GM21717 (cell line): ENCODE results near the gene PLEKHM3.
"Not testable (repeated sequence)": the region's sequence is repeated elsewhere in the genome, so short reads cannot be mapped to it uniquely, and the experiment has no call there.

Experiments used
- ATAC-seq: cut with Tn5 transposase; IDR thresholded peaks from one replicate; pipeline ENCODE4 v1.9.1; 2021; ENCODE audit warnings: mild to moderate bottlenecking, moderate library complexity; ENCODE audit not compliant: unreplicated experiment

The PLEKHM3 gene

DNA sequence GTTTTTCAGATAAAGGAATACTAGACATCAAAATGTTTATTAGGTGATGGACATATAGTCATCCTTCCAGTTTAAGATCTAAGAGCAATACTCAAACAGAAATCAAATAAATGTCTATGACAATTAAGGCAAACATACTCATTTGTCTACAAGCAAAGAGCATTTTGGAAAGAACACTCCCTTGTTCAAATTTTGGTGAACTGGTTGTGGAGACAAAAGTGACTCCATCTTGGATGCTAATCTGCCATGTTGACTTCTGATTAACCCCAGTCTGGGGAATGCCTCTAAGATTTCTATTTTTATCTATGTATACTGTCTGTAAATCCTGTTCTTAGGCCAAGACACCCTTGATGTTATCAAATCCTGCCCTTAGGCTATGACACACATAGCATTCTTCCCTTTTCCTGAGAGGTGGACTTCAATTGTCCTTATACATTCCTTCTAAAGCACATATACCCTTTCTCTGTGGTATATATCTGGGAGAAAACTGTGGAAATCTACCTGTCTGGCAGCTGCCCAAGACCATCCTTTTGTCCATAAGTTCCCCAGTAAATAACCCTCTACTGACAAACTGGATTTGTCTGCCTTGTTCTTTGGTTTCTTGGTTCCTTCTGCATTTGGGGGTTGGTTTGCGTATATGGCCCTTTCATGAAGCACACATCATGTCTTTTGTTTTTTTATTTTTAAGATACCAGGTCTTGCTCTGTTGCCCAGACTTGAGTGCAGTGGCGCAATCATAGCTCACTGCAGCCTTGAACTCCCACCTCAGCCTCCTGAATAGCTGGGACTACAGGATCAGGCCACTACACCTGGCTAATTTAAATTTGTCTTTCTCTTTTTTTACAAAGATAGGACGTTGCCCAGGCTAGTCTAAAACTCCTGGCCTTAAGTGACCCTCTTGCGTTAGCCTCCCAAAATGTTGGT is 12.5 kb upstream of the PLEKHM3 start:
- ATAC-seq: no peak

DNA sequence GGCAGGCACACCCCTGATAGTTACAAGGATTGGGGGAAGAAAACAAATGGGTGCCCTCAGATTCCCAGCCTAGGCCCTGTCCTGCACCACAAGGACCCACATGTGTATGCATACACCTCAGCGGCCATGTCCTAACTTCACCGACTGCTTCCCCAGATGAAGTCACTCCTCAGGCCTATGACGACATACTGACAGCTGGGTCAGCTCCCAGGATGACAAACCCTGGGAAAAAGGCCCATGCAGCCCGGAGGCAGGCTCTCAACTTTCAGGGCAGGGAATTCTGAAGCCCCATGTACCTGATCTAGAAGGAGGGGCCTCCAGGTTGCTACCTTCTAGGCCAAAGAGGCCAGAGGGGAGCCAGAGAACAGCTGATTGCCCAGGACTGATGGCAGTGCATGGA is 11.0 kb upstream of the PLEKHM3 start:
- no peak for ATAC-seq

DNA sequence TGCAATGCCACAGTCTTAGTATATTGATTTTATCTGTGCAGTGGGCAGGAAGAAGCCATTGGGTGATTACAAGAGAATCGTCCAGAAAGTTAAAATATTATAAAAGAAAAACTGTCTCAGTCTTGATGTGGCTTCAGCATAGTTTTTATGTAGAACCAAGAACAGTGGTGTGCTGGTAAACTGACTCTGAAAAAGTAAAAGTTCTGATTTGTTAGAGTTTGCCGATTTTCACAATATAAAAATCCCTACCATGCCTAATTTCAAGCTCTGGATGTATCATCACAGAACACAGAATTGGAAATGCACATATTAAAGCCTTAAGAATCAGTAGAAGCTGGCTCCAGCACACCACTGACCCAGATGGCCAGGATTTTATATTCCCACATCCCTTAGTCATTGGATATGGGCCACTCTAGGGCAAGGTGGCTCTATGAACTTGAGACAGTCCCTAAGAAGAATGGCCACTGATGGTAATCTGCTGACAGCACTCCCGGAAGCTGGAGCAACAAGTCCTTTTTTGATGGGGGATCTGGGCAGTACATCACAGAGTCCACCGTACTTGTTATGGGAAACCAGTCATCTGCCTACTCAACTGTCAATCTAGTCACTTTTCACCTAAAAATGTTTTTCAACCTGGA is 9.3 kb upstream of the PLEKHM3 start:
- ATAC-seq: no peak

DNA sequence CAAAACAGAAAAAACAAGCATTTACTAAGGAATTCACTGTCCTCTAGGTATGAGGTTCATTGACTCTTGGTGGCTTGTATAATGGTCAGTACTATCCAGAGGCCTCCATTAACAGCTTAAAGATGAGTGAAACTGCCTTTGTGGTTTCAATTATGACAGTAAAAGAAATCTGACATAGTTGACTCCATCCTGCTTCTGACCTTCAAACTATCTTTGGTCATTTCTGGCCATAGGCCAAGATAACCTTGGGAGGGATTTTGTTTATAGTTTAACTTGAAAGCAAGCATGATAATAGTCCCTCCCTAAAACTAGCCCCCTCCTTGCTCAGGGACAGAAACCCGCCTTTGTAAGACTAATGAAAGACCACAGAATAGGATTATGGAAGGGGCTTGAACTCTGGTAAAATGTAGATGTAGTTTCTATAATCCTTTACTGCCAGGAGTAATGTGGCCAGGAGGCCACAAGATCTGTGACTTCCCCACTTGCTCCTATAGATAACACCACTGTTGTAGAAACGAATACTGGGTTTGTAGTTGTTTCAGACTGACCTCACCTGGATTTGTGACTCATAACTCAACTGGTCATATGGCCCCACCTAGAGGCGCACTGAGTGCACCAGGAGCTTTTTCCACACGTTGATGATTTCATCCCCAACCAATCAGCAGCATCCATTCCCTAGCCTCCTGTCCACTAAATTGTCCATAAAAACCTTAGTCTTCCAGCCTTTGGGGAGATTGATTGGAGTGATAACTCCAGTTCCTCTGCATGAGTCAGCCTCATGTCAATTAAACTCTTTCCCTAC is 8.6 kb upstream of the PLEKHM3 start:
- peak; percentile 82 for ATAC-seq

DNA sequence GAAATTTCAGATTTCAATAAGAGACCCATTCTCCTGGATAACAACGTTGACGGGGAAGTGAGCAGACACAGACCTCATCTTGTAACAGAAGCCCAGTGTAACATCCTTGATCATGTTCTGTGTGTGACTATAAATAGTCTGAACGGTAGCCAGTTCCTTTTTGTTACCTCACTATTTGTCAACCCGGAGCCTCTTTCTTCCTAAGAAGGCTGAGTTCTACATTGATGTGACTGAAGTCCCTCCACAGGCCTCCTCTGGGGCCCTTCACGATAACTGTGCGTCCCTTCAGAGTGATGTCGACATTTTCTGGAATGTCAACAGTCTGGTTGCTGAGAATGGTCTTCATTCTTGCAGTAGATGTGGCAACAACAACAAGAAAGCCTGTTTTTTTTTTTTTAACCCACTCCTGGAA is 6.3 kb upstream of the PLEKHM3 start:
- ATAC-seq: no peak

DNA sequence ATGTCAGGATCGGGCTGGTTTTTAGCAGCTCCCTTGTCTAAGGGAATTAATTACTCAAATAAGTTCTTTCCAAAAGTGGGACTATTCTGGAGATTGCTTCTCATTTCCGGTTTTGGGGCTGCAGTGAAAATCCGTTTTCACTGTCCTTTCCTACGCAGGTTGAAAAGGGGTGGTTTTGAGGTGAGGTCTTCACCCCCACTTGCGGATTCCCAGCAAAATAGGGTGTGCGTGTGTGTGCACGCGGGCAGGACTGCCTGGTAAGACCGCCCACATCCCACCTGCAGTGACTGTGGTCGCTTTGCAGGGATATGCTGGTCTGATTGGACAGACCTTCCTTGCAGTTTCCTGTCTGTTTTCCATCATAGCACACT is 472 bp upstream of the PLEKHM3 start:
- peak; percentile 11 for ATAC-seq

DNA sequence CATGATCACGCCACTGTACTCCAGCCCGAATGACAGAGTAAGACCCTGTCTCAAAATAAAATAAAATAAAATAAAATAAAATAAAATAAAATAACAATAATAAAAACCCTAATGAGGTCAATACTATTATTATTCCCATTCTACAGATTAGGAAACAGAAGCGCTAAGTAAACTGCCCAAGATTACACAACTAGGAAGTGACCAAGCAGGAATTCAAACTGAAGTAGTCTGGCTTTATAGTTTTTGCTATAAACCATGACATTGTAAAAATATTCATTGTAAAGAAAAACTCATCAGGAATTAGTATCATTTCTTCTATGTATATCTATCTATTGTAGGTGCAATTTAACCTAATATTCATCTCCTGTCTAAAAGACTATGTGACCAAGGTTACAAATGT is 1.2 kb downstream of the PLEKHM3 start:
- ATAC-seq: no peak

DNA sequence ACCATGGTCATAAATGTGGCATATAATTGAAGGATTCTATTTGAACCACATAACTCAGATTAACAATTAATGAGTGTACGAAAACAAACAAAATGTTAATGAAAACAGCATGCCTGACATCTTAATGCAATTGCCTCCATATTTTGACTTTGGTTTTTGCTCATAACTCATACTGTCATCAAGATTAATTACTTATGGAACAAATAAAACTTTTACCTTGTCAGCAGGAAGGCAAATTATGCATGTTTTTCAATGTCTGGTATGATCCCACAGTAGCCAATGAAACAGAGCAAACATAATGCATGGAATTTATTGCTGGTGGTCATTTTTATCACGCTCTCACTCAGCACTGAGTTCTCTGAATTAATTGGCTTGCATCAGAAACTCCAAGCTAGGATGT is 5.1 kb downstream of the PLEKHM3 start:
- ATAC-seq: no peak

DNA sequence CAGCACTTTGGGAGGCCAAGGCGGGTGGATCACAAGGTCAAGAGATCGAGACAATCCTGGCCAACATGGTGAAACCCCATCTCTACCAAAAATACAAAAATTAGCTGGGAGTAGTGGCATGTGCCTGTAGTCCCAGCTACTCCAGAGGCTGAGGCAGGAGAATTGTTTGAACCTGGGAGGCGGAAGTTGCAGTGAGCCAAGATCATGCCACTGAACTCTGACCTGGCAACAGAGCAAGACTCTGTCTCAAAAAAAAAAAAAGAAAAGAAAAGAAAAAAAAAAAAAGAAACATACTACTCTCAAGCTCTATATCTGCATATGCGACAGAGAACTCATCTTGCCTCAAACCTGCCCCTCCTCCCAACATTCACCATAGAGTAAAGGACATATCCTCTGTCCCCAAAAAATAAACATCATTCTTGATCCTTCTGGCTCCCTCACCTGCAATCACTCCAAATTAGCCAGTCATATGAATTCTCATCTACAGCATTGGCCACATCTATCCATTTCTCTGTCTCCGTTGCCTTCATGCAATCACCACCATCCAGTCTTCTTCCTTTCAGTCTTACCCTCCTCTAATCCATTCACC is 7.1 kb downstream of the PLEKHM3 start:
- ATAC-seq: not testable (repeated sequence)

DNA sequence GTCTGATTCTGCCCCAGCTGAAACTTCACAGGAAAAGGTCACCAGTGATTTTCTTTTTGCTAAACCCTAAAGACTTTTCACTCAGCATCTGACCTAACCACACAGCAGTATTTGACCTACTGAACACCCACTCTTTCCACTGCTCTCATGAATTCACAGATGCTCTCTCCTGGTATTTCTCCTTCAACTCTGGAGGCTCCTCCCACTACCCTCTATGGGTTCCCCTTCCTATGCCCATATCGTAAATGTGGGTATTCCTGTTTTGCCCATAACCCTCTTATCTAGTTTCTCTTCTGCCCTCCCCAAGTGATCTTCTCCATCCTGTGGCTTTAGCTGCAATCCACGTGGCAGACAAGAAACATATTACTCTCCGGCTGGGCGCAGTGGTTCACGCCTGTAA is 7.6 kb downstream of the PLEKHM3 start:
- ATAC-seq: no peak

DNA sequence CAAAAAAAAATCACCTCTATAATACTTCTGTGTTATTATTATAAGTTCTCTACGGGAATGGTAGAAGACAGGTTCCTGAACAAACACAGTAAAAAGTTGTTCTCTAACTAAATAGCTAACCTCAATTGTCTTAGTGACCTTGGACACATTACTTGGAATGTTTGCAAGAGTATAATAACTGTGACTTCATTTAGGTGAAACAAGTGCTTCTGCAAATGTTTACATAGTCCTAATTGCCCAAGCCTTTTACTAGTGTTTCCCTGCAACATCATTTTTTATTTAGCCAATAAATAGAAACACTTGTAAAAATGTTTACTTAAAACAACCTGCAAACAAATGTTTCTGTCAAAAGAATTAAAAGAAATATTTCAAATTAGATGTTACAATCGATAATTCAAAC is 9.9 kb downstream of the PLEKHM3 start:
- ATAC-seq: no peak

DNA sequence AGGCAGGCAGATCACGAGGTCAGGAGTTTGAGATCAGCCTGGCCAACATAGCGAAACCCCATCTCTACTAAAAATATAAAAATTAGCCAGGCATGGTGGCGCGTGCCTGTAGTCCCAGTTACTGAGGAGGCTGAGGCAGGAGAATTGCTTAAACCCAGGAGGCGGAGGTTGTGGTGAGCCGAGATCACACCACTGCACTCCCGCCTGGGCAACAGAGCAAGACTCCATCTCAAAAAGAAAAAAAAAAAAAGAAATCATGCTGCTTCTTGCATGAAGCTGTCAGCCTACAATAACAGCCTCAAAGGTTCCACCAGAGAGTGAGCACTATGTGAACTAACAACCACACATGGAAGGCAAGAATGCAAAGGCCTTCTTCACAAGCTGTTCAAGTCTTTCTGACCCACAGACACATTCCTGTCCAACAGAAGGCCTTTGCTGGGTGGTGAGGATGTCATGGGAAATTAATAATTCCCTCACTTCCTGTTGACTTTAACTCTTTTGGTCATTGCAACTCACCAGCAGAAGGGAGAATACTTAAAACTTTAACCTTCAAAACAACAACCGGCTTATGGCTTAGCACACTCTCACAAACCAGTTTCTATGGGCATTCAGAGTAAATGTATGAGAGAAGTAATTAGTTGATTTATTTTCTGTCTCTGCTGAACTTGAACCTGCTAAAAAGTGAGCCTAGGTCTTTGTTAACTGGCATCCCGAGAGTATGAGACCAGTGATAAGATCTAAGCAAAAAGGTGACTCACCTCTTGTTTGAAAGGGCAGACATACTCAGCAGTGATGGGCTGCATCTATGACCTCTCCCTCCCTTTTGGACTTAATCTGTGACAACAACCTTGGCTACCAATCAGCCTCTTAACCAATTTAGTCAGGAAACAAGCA is 11.8 kb downstream of the PLEKHM3 start:
- no peak for ATAC-seq

DNA sequence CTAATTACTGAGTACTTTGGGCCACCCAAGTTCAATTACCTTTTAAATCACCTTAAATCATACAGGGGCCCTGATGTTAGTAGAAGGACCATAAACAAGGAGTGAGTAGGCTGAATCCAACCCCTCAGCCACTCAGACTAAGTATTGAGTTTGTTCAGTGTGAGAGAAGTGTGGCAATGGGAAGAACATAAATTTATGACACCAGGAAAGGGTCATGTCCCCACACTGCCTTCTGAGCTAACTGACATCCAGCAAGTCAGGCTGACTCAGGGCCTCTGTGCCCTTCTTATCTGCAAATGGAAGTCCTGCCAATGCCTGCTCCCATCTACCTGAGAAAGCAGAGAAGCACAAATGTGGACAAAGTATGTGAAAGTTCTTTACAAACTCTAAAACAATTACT is 12.9 kb downstream of the PLEKHM3 start:
- ATAC-seq: no peak

DNA sequence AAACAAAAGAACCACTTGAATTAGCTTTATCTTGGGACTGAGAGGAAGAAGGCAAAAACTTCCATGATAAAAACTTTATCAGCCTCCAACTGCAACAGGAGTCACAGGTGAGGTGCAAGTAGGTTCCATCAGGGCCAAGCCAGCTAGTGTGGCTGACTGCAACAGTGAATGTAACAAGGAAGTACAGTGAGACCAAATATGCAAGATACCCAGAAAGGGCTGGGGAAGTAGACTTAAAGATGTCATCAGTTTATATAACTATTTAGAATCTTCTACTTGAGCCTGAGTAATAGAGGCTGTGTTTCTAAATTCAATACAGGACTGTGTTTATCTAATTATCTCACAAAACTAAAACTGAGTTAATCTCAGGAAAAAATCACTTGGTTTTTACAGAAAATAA is 14.8 kb downstream of the PLEKHM3 start:
- ATAC-seq: no peak

DNA sequence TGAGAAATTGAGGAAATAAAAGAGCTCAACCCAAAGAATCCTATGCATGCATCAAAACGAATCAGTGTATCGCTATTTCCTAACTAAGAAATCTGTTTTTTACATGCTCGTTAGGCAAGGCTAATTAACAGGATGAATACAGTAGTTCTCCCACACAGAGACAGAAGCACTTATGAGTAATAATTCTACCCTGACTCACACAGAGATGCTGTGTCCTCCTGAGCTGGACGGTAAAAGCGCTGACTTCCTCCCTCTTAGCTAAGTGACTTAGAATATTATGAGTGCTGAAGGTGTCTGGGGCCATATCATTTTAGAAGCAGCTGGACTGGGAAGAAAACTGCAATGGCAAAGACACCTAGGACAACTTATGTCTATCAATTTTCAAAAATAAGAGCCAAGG is 18.5 kb downstream of the PLEKHM3 start:
- no peak for ATAC-seq

DNA sequence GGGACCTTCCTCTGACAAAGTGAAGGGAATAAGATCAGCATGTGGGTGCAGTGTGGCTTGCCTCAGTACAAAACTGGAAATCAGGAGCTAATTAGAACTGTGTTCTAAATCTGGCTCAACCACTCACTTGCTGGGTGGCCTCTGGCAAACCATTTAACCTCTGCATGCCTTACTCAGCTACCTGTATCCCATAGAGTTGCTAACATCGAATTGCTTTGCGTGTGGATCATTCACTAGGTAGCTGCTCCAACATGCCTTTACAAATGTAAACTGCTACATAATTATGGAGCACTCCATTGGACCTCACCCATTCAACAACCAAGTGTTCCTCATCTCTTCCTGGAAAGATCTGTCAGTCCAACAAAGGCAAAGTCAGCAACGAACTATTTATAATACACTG is 19.0 kb downstream of the PLEKHM3 start:
- ATAC-seq: no peak

DNA sequence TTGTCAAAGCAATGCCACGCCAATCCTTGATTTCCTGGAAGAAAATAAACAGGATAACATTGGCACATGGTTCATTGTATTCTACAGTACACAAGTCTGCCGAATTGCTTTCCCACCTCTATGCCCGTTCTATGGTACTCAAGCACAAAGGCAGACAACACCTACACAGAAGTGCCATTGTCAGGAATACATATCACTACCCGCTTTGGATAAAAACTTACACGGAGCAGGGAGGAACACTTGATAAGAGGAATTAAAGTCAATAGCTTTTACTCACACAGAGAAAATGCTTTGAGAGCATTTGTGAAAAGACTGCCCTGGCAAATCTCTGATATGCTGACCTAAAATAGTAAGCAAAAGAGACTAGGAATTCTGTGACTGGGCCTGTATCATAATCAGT is 23.4 kb downstream of the PLEKHM3 start:
- ATAC-seq: no peak

DNA sequence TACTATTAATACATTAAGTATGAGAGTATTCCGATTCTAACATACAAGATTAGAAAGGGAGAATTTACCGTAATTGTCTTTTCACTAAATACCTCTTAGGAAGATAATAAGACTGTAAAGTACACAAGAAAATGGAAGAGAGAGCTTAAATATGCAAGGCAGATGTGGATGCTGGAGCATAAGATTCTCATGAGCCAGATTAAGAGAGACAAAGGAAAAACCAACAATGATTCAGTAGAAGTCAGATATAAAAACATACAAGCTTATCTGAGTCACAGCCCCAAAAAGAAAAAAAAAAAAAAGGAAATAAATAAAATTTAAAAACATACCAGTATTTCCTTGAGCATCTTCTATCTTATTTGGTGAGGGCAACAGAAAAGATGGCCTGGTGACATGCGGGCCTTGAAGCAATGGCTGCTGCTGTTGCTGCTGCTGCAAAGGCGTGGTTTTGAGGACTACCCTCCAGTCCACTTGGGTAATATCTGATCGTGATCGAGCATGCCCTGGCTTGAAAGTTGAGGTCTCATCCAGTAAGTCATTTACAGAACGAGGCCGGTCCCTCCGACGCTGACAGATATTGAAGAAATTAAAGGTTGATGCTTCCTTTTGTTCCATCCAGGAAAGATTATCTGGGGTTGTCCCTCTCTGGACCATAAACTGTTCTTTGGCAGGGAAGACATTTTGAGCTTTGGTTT is 24.5 kb downstream of the PLEKHM3 start:
- ATAC-seq: no peak

DNA sequence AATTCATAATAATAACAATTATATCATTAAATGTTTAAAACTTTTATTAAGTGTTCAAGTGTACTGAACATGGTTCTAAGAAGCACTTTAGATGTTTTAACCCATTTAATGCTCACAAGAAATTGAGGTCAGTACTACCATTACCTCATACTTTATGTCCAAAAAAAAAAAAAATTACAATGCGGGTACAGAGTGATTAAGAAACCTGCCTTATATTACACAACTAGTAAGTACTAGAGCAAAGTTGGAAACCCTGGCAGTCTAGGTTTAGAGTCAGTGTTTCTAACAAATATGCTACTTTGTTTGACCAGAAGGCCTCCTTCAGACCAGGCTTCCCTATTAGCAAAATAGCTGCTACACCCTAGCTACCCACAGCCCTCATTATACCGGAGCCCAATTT is 28.5 kb downstream of the PLEKHM3 start:
- no peak for ATAC-seq

DNA sequence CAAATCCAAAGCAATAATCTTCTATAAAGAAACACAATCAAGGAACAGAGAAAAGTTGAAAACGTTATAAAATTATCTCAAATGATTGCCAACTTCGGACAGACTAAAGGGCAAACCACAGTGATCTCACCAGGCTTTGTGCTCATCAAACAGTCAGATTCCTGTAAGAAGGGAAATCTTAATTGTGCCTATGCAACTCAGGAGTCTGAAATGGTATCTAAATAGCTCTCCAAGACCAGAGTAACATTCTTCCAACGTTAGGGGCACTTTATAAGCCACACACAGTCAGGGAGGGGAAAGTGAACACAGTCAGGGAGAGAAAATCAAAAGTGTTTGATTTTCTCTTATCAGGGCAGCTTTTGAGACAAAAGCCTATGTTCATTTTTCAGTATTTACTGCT is 29.4 kb downstream of the PLEKHM3 start:
- ATAC-seq: no peak
